Fibroblast of villous mesenchyme (primary cell): Measurements from ENCODE around the gene SRR. TPM values are rescaled to one million over a fixed set of nuclear protein-coding genes. Genes with fewer than 3 reads are reported as not detected.

Source experiments
- DNase-seq: peaks from one replicate; pipeline ENCODE4 v3.0.0-alpha.2; 2010; ENCODE audit warnings: low read depth
- H3K4me3 ChIP-seq: 2 replicates; pipeline ENCODE4 v1.5.1; 2011; ENCODE audit warnings: low read depth, mild to moderate bottlenecking, low read length
- small RNA-seq: library from RNA; depleted of rRNA; stranded (forward); fragments of <200 nt; gene quantifications from one replicate; pipeline ENCODE3, GENCODE V24; 2012
- total RNA-seq: library from RNA; depleted of rRNA; stranded (reverse); fragments of >200 nt; gene quantifications from 2 replicates; pipeline ENCODE4 v1.2.3, GENCODE V29; 2012
- TF ChIP-seq, protein P1 (sequence below): IDR thresholded peaks from 2 replicates; pipeline ENCODE4 v1.5.1; 2012; ENCODE audit warnings: low read depth, mild to moderate bottlenecking, low read length; ENCODE audit not compliant: insufficient read depth

SRR gene
- total RNA-seq, 1 donor, result 35.0 TPM

DNA sequence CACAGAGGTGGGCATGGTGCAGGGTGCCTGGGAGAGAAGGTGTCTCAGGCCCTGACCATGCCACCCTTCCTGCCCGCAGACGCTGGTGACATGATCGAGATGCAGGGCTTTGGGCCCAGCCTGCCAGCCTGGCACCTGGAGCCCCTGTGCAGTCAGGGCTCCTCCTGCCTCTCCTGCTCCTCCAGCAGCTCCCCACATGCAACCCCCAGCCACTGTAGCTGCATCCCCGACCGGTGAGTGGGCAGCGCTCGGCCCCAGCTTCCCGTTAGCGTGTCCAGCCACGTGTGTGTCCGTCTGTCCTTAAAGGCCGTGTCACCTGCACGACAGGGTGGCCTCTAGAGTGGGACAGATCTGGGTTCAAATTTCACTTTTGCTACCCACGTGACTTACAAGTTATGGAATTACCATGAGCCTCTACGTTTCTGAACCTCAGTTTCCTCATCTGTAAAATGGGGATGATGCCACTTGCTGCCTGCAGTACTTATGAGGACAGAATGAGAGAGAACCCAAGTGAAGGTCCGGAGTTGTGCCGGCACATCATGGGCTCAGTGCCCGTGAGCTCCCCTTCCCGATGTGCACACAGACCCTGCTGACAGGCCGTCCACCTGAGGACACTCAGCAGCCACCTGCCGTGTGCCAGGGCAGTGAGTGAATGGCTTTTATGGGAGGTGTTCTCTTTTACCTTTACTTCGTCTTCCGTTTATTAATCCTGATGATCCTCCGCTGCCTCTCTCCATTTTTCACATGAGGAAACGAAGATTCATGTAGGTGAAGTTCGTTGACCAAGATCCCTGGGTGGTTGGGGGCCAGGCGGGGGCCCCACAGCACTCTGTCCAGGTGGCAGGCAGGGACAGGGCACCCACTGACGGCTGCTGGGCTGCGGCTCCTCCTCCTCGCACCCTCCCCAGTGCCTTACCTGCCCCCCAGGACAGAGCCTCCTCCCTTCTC is 67.7 kb downstream of the SRR start:
- no peak for DNase-seq
- TF ChIP-seq, protein P1, sequence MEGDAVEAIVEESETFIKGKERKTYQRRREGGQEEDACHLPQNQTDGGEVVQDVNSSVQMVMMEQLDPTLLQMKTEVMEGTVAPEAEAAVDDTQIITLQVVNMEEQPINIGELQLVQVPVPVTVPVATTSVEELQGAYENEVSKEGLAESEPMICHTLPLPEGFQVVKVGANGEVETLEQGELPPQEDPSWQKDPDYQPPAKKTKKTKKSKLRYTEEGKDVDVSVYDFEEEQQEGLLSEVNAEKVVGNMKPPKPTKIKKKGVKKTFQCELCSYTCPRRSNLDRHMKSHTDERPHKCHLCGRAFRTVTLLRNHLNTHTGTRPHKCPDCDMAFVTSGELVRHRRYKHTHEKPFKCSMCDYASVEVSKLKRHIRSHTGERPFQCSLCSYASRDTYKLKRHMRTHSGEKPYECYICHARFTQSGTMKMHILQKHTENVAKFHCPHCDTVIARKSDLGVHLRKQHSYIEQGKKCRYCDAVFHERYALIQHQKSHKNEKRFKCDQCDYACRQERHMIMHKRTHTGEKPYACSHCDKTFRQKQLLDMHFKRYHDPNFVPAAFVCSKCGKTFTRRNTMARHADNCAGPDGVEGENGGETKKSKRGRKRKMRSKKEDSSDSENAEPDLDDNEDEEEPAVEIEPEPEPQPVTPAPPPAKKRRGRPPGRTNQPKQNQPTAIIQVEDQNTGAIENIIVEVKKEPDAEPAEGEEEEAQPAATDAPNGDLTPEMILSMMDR, result no peak
- no peak overlapping the region for H3K4me3 ChIP-seq

DNA sequence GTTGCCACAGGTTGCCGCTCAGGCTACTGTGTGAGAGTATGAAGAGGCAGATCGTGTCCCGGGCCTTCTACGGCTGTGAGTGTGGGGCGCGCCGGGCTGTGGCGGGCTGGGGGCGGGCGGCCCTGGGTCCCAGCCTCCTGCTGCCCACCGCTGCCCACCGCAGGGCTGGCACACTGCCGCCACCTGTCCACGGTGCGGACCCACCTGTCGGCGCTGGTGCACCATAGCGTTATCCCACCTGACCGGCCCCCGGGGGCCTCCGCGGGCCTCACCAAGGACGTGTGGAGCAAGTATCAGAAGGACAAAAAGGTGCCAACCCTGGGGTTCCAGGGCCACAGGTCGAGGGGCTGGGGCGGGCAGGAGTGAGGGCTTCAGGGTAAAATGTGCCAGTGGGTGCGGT is 68.4 kb downstream of the SRR start:
- TF ChIP-seq, protein P1, result no peak
- no peak overlapping the region for H3K4me3 ChIP-seq
- DNase-seq, result no peak

DNA sequence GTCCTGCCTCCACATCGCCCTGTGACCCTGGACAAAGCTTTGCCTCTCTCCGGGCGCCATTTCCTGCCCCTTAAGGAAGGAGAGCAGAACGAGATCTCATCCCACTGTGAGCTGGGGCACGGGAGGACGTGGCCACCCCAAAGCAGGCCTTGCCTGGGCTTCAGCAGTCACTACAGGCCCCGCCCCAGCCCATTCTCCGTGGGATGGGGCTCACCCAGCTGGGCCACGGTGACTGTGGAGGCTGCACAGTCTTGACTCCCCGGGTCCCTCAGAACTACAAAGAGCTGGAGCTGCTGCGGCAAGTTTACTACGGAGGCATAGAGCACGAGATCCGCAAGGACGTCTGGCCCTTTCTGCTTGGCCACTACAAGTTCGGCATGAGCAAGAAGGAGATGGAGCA is 68.9 kb downstream of the SRR start:
- no peak overlapping the region for H3K4me3 ChIP-seq
- TF ChIP-seq, protein P1, result no peak
- DNase-seq, result no peak

DNA sequence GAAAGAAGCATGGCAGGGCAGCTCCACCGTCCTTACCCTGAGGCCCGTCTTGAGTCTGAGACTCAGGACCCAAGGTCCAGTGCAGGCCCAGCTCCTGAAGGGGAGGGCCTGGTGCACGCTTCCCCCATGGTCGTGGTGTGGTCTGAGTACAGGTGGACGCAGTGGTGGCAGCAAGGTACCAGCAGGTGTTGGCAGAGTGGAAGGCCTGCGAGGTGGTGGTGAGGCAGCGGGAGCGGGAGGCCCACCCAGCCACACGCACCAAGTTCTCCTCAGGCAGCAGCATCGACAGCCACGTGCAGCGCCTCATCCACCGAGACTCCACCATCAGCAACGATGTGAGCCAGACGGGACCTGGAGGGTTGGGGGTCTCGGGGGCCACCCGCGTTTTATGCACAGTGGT is 69.4 kb downstream of the SRR start:
- TF ChIP-seq, protein P1, result no peak
- H3K4me3 ChIP-seq, result no peak overlapping the region
- no peak for DNase-seq

Small RNAs within 50 kb of the gene (small RNA-seq; reads per million reads assigned to genes)
- gene AC006435.3 (not detected), gene SNORD91A (50.4 reads per million, percentile 96 among the genes with 10 or more reads in this experiment), gene SNORD91B (8.3 reads per million, percentile 88 among the genes with 10 or more reads in this experiment)

Other genes starting within 250 kb of the SRR start
- 81.6 and 102 TPM in 2 replicates for gene HIC1, start 248.8 kb upstream of the SRR start, total RNA-seq
- 50.5 and 60.6 TPM in 2 replicates for gene SMG6, start 165 bp upstream of the SRR start, total RNA-seq
- gene TSR1, start 32.5 kb downstream of the SRR start, total RNA-seq, result 45.8 and 48.0 TPM in 2 replicates
- gene SGSM2, start 33.6 kb downstream of the SRR start, total RNA-seq, result 29.6 and 29.8 TPM in 2 replicates
- gene MNT, start 97.1 kb downstream of the SRR start, total RNA-seq, result 7.8 and 11.6 TPM in 2 replicates
- 13.5 and 16.8 TPM in 2 replicates for gene METTL16, start 207.9 kb downstream of the SRR start, total RNA-seq